ENCODE data around the gene DNAJC8. TPM values are rescaled to one million over a fixed set of nuclear protein-coding genes. Genes with fewer than 3 reads are reported as not detected.

Gene DNAJC8
- polyA plus RNA-seq, 1 of the 3 experiments (the other 2 are of a cell fraction) = 50.9 TPM

- no peak for TF ChIP-seq PBX3 (IDR thresholded peaks at IDR 0.05)
- TF ChIP-seq SIN3A (IDR thresholded peaks at IDR 0.05; ENCODE audit: borderline replicate concordance, low read depth, low read length) = no peak
- no peak for TF ChIP-seq MEF2A (IDR thresholded peaks at IDR 0.05; ENCODE audit: borderline replicate concordance, low read depth)
- TF ChIP-seq RAD21 (IDR thresholded peaks at IDR 0.05; ENCODE audit: low read length) = no peak
- no peak for TF ChIP-seq FOSL2 (IDR thresholded peaks at IDR 0.05; ENCODE audit: borderline replicate concordance, low read depth)
- TF ChIP-seq TEAD4 (IDR thresholded peaks at IDR 0.05; ENCODE audit: borderline replicate concordance, insufficient read depth) = no peak
Observed at GRCh38 chr1:28200234-28200873, 32.5 kb downstream of the DNAJC8 start (continued).

- Histone ChIP-seq H3K4me1 (ENCODE audit: control insufficient read depth in 1 of 2, insufficient read depth in 2 of 2, low read depth in 1 of 2, low read length in 1 of 2) (no peaks in the 10 kb centered on the region), H3K27ac (ENCODE audit: low read depth in 2 of 2, low read length in 1 of 2) (no peak overlapping the region), H3K36me3 (replicated peaks in 1 of 2; ENCODE audit: control insufficient read depth in 1 of 2, insufficient read depth in 2 of 2, low read length in 1 of 2) (peaks cover 39% of the 10 kb centered on the region in 2 experiments), H4K20me1 (ENCODE audit: insufficient read depth) (no peaks in the 10 kb centered on the region), H3K4me2 (no peak overlapping the region), H3K9me2 (no peaks in the 10 kb centered on the region), H2AFZ (ENCODE audit: low read depth) (no peak overlapping the region), H3K27me3 (ENCODE audit: insufficient read depth) (no peaks in the 10 kb centered on the region), H3K9me3 (no peaks in the 10 kb centered on the region), H3K9ac (no peak overlapping the region), H3K79me2 (ENCODE audit: insufficient read depth) (no peaks in the 10 kb centered on the region), H3K4me3 (ENCODE audit: low read depth in 2 of 2, low read length in 1 of 2) (no peak overlapping the region), H3F3A (replicated peaks; ENCODE audit: insufficient read depth) (no peaks in the 10 kb centered on the region)
- WGBS (ENCODE audit: low lambda C conversion rate) = 97% methylated on average over 8 of the region's 8 CpGs
- TF ChIP-seq NFIC (IDR thresholded peaks at IDR 0.05; ENCODE audit: borderline replicate concordance) = no peak
- TF ChIP-seq FOSL2 (IDR thresholded peaks at IDR 0.05; ENCODE audit: borderline replicate concordance, low read depth) = no peak
- TF ChIP-seq RXRA (IDR thresholded peaks at IDR 0.05; ENCODE audit: borderline replicate concordance, low read depth) = no peak
- no peak for TF ChIP-seq POLR2AphosphoS5 (IDR thresholded peaks at IDR 0.05; ENCODE audit: low read depth, low read length)
- no peak for TF ChIP-seq EZH2phosphoT487 (IDR thresholded peaks at IDR 0.05; ENCODE audit: borderline replicate concordance, low read depth)
- no peak for TF ChIP-seq YY1 (IDR thresholded peaks at IDR 0.05; ENCODE audit: low read depth)
- no peak for TF ChIP-seq MAX (IDR thresholded peaks at IDR 0.05; ENCODE audit: low read depth)
- TF ChIP-seq RFX5 (IDR thresholded peaks at IDR 0.05; ENCODE audit: low read length) = no peak
- no peak for TF ChIP-seq JUND (IDR thresholded peaks at IDR 0.05)
- TF ChIP-seq GABPA (IDR thresholded peaks at IDR 0.05; ENCODE audit: low read depth) = no peak
- no peak for TF ChIP-seq SMC3 (IDR thresholded peaks at IDR 0.05; ENCODE audit: low read depth, low read length)
- no peak for TF ChIP-seq USF2 (IDR thresholded peaks at IDR 0.05; ENCODE audit: borderline replicate concordance, low read depth, low read length)
- TF ChIP-seq CHD2 (IDR thresholded peaks at IDR 0.05; ENCODE audit: low read length, partially characterized antibody) = no peak
- TF ChIP-seq FOXM1 (IDR thresholded peaks at IDR 0.05; ENCODE audit: low read depth) = no peak
- TF ChIP-seq TAF1 (IDR thresholded peaks at IDR 0.05; ENCODE audit: borderline replicate concordance, low read depth, low read length) = no peak
- TF ChIP-seq RCOR1 (IDR thresholded peaks at IDR 0.05; ENCODE audit: low read length) = no peak
- no peak for TF ChIP-seq USF1 (IDR thresholded peaks at IDR 0.05; ENCODE audit: borderline replicate concordance, low read depth)
- TF ChIP-seq GATA2 (CRISPR knock-in tag; IDR thresholded peaks at IDR 0.05) = no peak
- no peak for TF ChIP-seq EP300 (IDR thresholded peaks at IDR 0.05; ENCODE audit: borderline replicate concordance in 1 of 2, low read depth in 1 of 2, low read length in 1 of 2)
- no peak for TF ChIP-seq MEF2A (IDR thresholded peaks at IDR 0.05; ENCODE audit: borderline replicate concordance, low read depth)
- CTCF ChIA-PET = interaction anchor here (1.0 to 1.1 kb wide), 2 partner anchors 13 to 342 kb away, joined by 3 read pairs; no protein-coding TSS in a partner anchor
- no peak for DNase-seq
- POLR2A ChIA-PET = no interaction called here
Observed at GRCh38 chr1:28199328-28200233, 33.2 kb downstream of the DNAJC8 start.
